ENCODE data around the gene TTC9. TPM values are rescaled to one million over a fixed set of nuclear protein-coding genes. Genes with fewer than 3 reads are reported as not detected.

The TTC9 gene
- total RNA-seq, 1 experiment from 2014 or later = 0.30 TPM

DNA sequence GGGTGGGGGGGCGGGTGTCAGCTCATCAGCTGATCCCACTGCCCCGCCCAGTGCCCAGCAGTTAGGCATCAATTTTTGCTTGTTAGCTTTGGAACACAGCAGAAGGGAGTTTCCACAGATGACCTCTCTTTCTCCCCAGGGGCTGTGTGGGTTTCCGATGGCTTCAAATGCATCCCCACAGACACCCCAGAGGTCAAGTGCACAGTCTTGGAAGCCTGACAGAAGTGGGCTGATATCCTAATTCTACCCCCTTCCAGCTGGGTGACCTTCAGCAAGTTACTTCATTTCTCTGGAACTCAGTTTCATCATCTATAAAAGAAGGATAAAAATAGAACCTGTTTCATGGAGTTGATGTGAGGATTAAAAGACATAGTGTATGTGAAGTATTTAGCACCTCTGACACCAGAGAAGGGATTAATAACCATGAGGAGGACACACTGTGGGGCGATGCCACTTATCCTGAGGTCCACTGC is 22.0 kb downstream of the TTC9 start:
- TF ChIP-seq, protein P1, sequence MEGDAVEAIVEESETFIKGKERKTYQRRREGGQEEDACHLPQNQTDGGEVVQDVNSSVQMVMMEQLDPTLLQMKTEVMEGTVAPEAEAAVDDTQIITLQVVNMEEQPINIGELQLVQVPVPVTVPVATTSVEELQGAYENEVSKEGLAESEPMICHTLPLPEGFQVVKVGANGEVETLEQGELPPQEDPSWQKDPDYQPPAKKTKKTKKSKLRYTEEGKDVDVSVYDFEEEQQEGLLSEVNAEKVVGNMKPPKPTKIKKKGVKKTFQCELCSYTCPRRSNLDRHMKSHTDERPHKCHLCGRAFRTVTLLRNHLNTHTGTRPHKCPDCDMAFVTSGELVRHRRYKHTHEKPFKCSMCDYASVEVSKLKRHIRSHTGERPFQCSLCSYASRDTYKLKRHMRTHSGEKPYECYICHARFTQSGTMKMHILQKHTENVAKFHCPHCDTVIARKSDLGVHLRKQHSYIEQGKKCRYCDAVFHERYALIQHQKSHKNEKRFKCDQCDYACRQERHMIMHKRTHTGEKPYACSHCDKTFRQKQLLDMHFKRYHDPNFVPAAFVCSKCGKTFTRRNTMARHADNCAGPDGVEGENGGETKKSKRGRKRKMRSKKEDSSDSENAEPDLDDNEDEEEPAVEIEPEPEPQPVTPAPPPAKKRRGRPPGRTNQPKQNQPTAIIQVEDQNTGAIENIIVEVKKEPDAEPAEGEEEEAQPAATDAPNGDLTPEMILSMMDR (IDR thresholded peaks at IDR 0.05; ENCODE audit: unreplicated experiment) = no peak
- DNase-seq (ENCODE audit: unreplicated experiment) = no peak
- Mint-ChIP-seq H3K9me3 (ENCODE audit: unreplicated experiment) (no peaks in the 10 kb centered on the region), H3K27me3 (ENCODE audit: insufficient read depth, unreplicated experiment) (no peaks in the 10 kb centered on the region), H3K36me3 (ENCODE audit: insufficient read depth, unreplicated experiment) (no peaks in the 10 kb centered on the region), H3K27ac (ENCODE audit: low read depth, unreplicated experiment) (no peak overlapping the region), H3K4me3 (ENCODE audit: unreplicated experiment) (no peak overlapping the region), H3K4me1 (ENCODE audit: insufficient read depth, unreplicated experiment) (peaks cover 21% of the 10 kb centered on the region)
- BruUV-seq (replicated peaks) = no TSS peak
- ChIA-PET CTCF (interaction anchor here (1.3 kb wide), 1 partner anchor 50 kb away, joined by 3 read pairs; no protein-coding TSS in a partner anchor), POLR2A (interaction anchor here (0.6 kb wide), 1 partner anchor 13 kb away, joined by 3 read pairs; no protein-coding TSS in a partner anchor)
- intact Hi-C loops (cut with micrococcal nuclease) = no loop called here

GRCh38 chr14:70664698-70665447 is 23.2 kb downstream of the TTC9 start:
- DNase-seq (ENCODE audit: unreplicated experiment) = no peak
- TF ChIP-seq, protein P1 (IDR thresholded peaks at IDR 0.05; ENCODE audit: unreplicated experiment) = no peak
- intact Hi-C loops (cut with micrococcal nuclease) = no loop called here
- Mint-ChIP-seq H3K9me3 (ENCODE audit: unreplicated experiment) (no peaks in the 10 kb centered on the region), H3K4me1 (ENCODE audit: insufficient read depth, unreplicated experiment) (peaks cover 21% of the 10 kb centered on the region), H3K36me3 (ENCODE audit: insufficient read depth, unreplicated experiment) (no peaks in the 10 kb centered on the region), H3K4me3 (ENCODE audit: unreplicated experiment) (no peak overlapping the region), H3K27ac (ENCODE audit: low read depth, unreplicated experiment) (no peak overlapping the region), H3K27me3 (ENCODE audit: insufficient read depth, unreplicated experiment) (no peaks in the 10 kb centered on the region)
- BruUV-seq (replicated peaks) = no TSS peak
- POLR2A ChIA-PET = no interaction called here
- CTCF ChIA-PET = interaction anchor here (1.3 kb wide), 1 partner anchor 49 kb away, joined by 3 read pairs; no protein-coding TSS in a partner anchor

GRCh38 chr14:70665448-70666360 is 24.0 kb downstream of the TTC9 start:
- intact Hi-C loops (cut with micrococcal nuclease) = no loop called here
- no peaks in the 10 kb centered on the region for H3K36me3 Mint-ChIP-seq (ENCODE audit: insufficient read depth, unreplicated experiment)
- no peaks in the 10 kb centered on the region for H3K27me3 Mint-ChIP-seq (ENCODE audit: insufficient read depth, unreplicated experiment)
- no TSS peak for BruUV-seq (replicated peaks)
- ChIA-PET POLR2A (no interaction called here), CTCF (interaction anchor here (1.0 kb wide), 1 partner anchor 11 kb away, joined by 3 read pairs; no protein-coding TSS in a partner anchor)
- TF ChIP-seq, protein P1 (IDR thresholded peaks at IDR 0.05; ENCODE audit: unreplicated experiment) = no peak
- no peak overlapping the region for H3K4me3 Mint-ChIP-seq (ENCODE audit: unreplicated experiment)
- peaks cover 21% of the 10 kb centered on the region for H3K4me1 Mint-ChIP-seq (ENCODE audit: insufficient read depth, unreplicated experiment)
- peak overlapping the region; percentile 2 for H3K27ac Mint-ChIP-seq (ENCODE audit: low read depth, unreplicated experiment)
- peak; percentile 53 for DNase-seq (ENCODE audit: unreplicated experiment)
- H3K9me3 Mint-ChIP-seq (ENCODE audit: unreplicated experiment) = no peaks in the 10 kb centered on the region

GRCh38 chr14:70666361-70666686 is 24.6 kb downstream of the TTC9 start:
- Mint-ChIP-seq H3K9me3 (ENCODE audit: unreplicated experiment) (no peaks in the 10 kb centered on the region), H3K27ac (ENCODE audit: low read depth, unreplicated experiment) (peak overlapping the region; percentile 2), H3K4me1 (ENCODE audit: insufficient read depth, unreplicated experiment) (peaks cover 16% of the 10 kb centered on the region), H3K4me3 (ENCODE audit: unreplicated experiment) (no peak overlapping the region), H3K36me3 (ENCODE audit: insufficient read depth, unreplicated experiment) (no peaks in the 10 kb centered on the region), H3K27me3 (ENCODE audit: insufficient read depth, unreplicated experiment) (no peaks in the 10 kb centered on the region)
- BruUV-seq (replicated peaks) = no TSS peak
- TF ChIP-seq, protein P1 (IDR thresholded peaks at IDR 0.05; ENCODE audit: unreplicated experiment) = no peak
- no peak for DNase-seq (ENCODE audit: unreplicated experiment)
- ChIA-PET POLR2A (no interaction called here), CTCF (interaction anchor here (1.0 kb wide), 1 partner anchor 11 kb away, joined by 3 read pairs; no protein-coding TSS in a partner anchor)
- intact Hi-C loops (cut with micrococcal nuclease) = no loop called here
